Lower leg skin (tissue), 4 donors: ENCODE results near the gene NUDT1. TPM values are rescaled to one million over a fixed set of nuclear protein-coding genes. Genes with fewer than 3 reads are reported as not detected.

Source experiments
- DNase-seq, 2 donors: peaks; one replicate each; pipeline ENCODE4 v3.0.0-alpha.2; 2019; ENCODE audit warnings: low spot score in 2 of 2
- H3K4me3 ChIP-seq: fragments of 200-600 bp; sonication (generic); 2 replicates; pipeline ENCODE4 v1.5.1; 2017; ENCODE audit warnings: mild to moderate bottlenecking, low read depth; ENCODE audit not compliant: poor library complexity, severe bottlenecking
- POLR2A ChIP-seq, 2 donors: fragments of 450-650 bp; IDR thresholded peaks; one replicate each; pipeline ENCODE4 v1.6.1; 2016 to 2017; ENCODE audit warnings: antibody characterized with exemption in 2 of 2, mild to moderate bottlenecking in 1 of 2, moderate library complexity in 1 of 2
- WGBS, 2 donors: methylation state at CpG; one replicate each; pipeline ENCODE4 v1.1.5; 2018; 5-methylcytosine and 5-hydroxymethylcytosine counted together
- intact Hi-C: fragments of 100-400 bp; cut with DNase I; formaldehyde crosslinking; loops from one replicate; pipeline ENCODE4 v1.15.0; 2023; ENCODE audit warnings: low total_unique reads
- total RNA-seq, 4 donors: library from RNA; depleted of rRNA; stranded (reverse); fragments of >200 nt; gene quantifications; one replicate each; pipeline ENCODE4 v1.1.0, GENCODE V29; 2016
- TF ChIP-seq, protein P1 (sequence below), 3 donors: fragments of 450-650 bp; IDR thresholded peaks; one replicate each; pipeline ENCODE4 v1.5.1; 2016; ENCODE audit warnings: antibody characterized with exemption in 3 of 3, mild to moderate bottlenecking in 3 of 3, moderate library complexity in 2 of 3

The NUDT1 gene
- total RNA-seq, 4 donors from 2014 or later, result 33.2 to 43.1 (median 35.8) TPM

DNA sequence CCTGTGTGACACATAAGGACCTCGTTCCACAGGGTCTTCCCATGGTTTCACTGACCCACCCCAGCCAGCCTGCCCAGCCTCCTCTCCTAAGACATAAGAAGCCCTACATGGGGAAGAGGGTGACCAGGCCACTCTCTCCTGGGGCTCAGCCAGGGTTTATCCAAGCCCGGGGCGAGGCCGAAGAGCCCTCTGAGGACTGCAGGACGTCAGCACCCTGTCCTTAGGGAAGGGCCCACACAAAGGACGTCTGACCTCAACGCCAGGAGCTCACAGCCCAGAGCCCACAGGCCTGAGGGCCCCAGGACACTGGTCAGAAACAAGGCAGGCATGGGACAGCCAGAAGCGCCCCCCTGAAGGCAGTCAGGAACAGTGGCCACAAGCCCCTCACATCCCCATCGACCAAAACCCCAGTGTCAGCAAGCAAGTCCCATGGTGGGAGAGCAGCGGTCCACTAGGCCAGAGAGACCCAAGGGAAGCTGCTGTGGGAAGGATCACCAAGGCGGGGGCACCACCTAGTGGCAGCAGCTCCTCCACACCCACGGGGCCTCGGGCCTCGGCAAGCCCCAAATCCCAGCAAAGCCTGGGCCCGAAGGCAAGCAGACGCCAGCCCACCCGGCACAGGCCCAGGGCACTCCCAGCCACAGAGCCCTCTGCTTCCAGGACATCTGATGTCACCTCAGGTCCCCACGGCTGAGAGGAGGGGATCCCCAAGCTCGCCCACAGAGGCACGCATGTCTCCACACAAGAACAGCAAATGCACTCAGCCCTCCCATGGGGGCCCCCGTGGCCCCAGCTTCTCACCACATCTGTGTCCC lies 32.7 kb upstream of the NUDT1 start:
- WGBS, 2 donors, result 62 to 70% methylated on average over 16 of the region's 21 CpGs
- TF ChIP-seq, protein P1, sequence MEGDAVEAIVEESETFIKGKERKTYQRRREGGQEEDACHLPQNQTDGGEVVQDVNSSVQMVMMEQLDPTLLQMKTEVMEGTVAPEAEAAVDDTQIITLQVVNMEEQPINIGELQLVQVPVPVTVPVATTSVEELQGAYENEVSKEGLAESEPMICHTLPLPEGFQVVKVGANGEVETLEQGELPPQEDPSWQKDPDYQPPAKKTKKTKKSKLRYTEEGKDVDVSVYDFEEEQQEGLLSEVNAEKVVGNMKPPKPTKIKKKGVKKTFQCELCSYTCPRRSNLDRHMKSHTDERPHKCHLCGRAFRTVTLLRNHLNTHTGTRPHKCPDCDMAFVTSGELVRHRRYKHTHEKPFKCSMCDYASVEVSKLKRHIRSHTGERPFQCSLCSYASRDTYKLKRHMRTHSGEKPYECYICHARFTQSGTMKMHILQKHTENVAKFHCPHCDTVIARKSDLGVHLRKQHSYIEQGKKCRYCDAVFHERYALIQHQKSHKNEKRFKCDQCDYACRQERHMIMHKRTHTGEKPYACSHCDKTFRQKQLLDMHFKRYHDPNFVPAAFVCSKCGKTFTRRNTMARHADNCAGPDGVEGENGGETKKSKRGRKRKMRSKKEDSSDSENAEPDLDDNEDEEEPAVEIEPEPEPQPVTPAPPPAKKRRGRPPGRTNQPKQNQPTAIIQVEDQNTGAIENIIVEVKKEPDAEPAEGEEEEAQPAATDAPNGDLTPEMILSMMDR (IDR thresholded peaks at IDR 0.05), result no peak
- no peak for TF ChIP-seq POLR2A (IDR thresholded peaks at IDR 0.05)
- intact Hi-C loops, result no loop called here

DNA sequence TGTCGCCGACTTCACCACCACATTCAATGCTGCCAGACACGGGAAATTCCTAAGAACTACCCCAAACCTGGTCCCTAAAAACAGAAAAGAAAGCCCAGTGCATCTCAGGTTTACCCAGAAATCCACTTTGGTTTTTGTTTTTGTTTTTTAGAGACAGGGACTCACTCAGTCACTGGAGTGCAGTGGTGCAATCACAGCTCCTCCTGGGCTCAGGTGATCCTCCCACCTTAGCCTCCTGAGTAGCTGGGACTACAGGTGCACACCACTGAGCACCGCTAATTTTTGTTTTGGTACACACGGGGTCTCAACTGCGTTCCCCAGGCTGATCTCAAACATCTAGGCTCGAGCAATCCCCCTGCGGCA lies 32.1 kb upstream of the NUDT1 start:
- no peak overlapping the region for H3K4me3 ChIP-seq
- TF ChIP-seq, protein P1 (IDR thresholded peaks at IDR 0.05), result no peak
- intact Hi-C loops, result loop anchor here (10.0 kb wide), 2 partner anchors 545 to 625 kb away; no protein-coding TSS in a partner anchor
- WGBS, 2 donors, result 86 to 91% methylated on average over 8 of the region's 8 CpGs
- no peak for DNase-seq

More for the DNA sequence above, 32.7 kb upstream of the NUDT1 start:
- DNase-seq, result peak; percentile 37 to 92
- H3K4me3 ChIP-seq, result no peak overlapping the region

DNA sequence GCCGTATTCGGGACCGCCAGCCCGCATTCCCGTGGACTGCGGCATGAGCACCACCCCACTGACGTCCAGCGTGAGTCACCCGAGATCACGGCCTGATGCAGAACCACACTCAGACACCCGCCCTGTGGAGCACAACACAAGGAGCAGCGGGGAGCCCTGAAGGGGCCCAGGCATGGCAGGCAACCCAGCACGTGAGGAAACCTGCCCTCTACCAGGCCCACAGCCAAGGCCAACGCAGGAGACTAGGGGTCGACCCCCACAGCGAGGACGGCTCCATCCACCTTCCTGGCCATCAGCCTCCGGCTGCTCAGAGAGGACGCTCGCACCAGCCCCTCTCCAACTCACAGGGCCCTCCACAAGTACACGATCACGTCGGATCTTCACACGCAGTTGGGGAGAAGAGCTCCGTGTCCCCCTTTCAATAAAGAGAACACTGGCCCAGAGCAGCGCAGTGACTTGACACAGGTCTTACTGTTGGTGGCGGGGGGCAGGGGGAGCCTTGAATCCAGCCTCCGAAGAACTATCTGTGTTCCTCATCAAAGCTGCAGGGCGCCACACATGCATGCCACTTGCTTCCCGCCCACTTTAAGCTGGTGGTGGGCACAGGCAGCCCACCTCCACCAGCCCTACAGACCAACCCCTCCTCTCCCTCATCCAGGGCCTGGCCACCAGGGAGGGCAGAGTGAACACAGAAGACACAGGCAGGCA lies 31.3 kb upstream of the NUDT1 start:
- 80 to 86% methylated on average over 19 to 30 of the region's 30 CpGs for WGBS, 2 donors
- no peak for TF ChIP-seq POLR2A (IDR thresholded peaks at IDR 0.05)
- TF ChIP-seq, protein P1 (IDR thresholded peaks at IDR 0.05), result no peak
- intact Hi-C loops, result loop anchor here (10.0 kb wide), 2 partner anchors 546 to 626 kb away; no protein-coding TSS in a partner anchor
- no peak for DNase-seq
- no peak overlapping the region for H3K4me3 ChIP-seq

DNA sequence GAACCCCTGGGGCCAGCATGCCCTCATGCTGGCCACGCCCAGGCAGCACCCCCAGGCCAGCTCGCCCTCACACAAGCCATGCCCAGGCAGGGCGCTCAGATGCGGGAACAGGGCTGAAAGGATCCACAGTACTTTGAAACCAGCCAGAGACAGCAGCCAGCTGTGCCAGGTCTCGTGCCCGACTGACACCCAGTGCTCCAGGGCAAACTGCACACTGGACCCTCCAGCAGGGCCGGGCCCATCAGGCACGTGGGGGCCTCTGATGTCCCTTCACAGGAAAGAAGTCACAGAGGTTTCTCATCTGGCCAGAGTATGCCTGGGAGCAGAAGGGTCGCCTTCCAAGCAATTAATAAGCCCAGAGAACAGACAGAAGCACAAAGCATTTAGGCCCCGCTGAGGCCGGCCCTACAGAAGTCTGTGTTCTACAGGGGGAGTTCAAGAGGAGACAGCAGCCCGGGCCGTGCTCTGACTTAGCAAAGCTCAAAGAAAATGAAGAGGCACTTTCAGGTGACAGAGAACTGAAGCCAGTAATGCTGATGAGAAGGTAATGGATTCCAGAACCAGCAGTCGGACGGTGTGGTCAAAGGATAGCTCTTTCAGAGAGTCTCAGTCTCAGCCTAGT lies 30.7 kb upstream of the NUDT1 start:
- no peak for DNase-seq
- no peak for TF ChIP-seq POLR2A (IDR thresholded peaks at IDR 0.05)
- TF ChIP-seq, protein P1 (IDR thresholded peaks at IDR 0.05), result no peak
- intact Hi-C loops, result loop anchor here (10.0 kb wide), 2 partner anchors 547 to 627 kb away; no protein-coding TSS in a partner anchor
- no peak overlapping the region for H3K4me3 ChIP-seq
- 74 to 76% methylated on average over 15 of the region's 15 CpGs for WGBS, 2 donors

- intact Hi-C loops, result loop anchor here (10.0 kb wide), 2 partner anchors 547 to 627 kb away; no protein-coding TSS in a partner anchor
- H3K4me3 ChIP-seq, result no peak overlapping the region
- 92 to 94% methylated on average over 11 to 13 of the region's 13 CpGs for WGBS, 2 donors
- TF ChIP-seq, protein P1 (IDR thresholded peaks at IDR 0.05), result no peak
- no peak for TF ChIP-seq POLR2A (IDR thresholded peaks at IDR 0.05)
- DNase-seq, result no peak
These were observed 30.1 kb upstream of the NUDT1 start for GRCh38 chr7:2211926-2212325.
